Thymus (tissue), 11 donors: Measurements from ENCODE around the gene HID1. TPM values are rescaled to one million over a fixed set of nuclear protein-coding genes. Genes with fewer than 3 reads are reported as not detected.
A peak's percentile ranks its signal among the peaks of the same experiment; 100 is the strongest.
"Not testable (repeated sequence)": the region's sequence is repeated elsewhere in the genome, so short reads cannot be mapped to it uniquely, and the experiment has no call there.

ENCODE experiments used
- DNase-seq, 9 donors: peaks; one replicate each; pipeline ENCODE4 v3.0.0-alpha.2; 2013; ENCODE audit warnings: low spot score in 9 of 9, low read depth in 6 of 9, missing footprints in 1 of 9
- H3K27ac ChIP-seq, 2 donors: one replicate each; pipeline ENCODE4 v1.5.1; 2013; ENCODE audit warnings: control low read depth in 1 of 2, low read depth in 1 of 2, low read length in 1 of 2, mild to moderate bottlenecking in 1 of 2, moderate library complexity in 1 of 2
- H3K27me3 ChIP-seq, 2 donors: one replicate each; pipeline ENCODE4 v1.5.1; 2013; ENCODE audit warnings: low read length in 1 of 2; ENCODE audit not compliant: control insufficient read depth in 2 of 2, insufficient read depth in 1 of 2
- H3K36me3 ChIP-seq, 2 donors: one replicate each; pipeline ENCODE4 v1.5.1; 2013; ENCODE audit warnings: low read length in 1 of 2, mild to moderate bottlenecking in 1 of 2, moderate library complexity in 1 of 2; ENCODE audit not compliant: control insufficient read depth in 2 of 2, insufficient read depth in 2 of 2
- H3K4me1 ChIP-seq, 2 donors: one replicate each; pipeline ENCODE4 v1.5.1; 2013; ENCODE audit warnings: low read length in 2 of 2; ENCODE audit not compliant: control insufficient read depth in 2 of 2, insufficient read depth in 2 of 2
- H3K4me3 ChIP-seq, 2 donors: one replicate each; pipeline ENCODE4 v1.5.1; 2013; ENCODE audit warnings: low read length in 2 of 2, control low read depth in 1 of 2, mild to moderate bottlenecking in 1 of 2
- H3K9me3 ChIP-seq, 2 donors: one replicate each; pipeline ENCODE4 v1.5.1; 2013; ENCODE audit warnings: low read length in 1 of 2, mild to moderate bottlenecking in 1 of 2; ENCODE audit not compliant: control insufficient read depth in 2 of 2, insufficient read depth in 1 of 2
- WGBS: extraction: QIAGEN DNeasy Blood & Tissue Kit; methylation state at CpG from one replicate; pipeline ENCODE4 v1.1.7; 2013; 5-methylcytosine and 5-hydroxymethylcytosine counted together
- polyA plus RNA-seq: library from polyadenylated mRNA; stranded (reverse); fragments of 200-250 nt; gene quantifications from one replicate; pipeline ENCODE4 v1.2.3, GENCODE V29; 2013
- total RNA-seq: library from RNA; stranded (reverse); fragments of 120-200 nt; gene quantifications from one replicate; pipeline ENCODE4 v1.2.4, GENCODE V29; 2013
- donor health status: healthy.

Gene HID1
- total and polyA plus RNA-seq, 2 donors: 1.3 to 9.9 TPM

GRCh38 chr17:75011401-75012095 is 39.0 kb upstream of the HID1 start:
- WGBS: 73% methylated on average over 13 of the region's 13 CpGs
- Histone ChIP-seq H3K4me1 (peaks cover 10 to 13% of the 10 kb centered on the region in 2 donors), H3K27ac (peak overlapping the region; percentile 43 to 84), H3K4me3 (peak overlapping the region in 1 of 2 donors; percentile 81), H3K36me3 (peaks cover 2 to 10% of the 10 kb centered on the region in 2 donors), H3K27me3 (peaks cover 0 to 2% of the 10 kb centered on the region in 2 donors), H3K9me3 (no peaks in the 10 kb centered on the region)
- DNase-seq: no peak

DNA sequence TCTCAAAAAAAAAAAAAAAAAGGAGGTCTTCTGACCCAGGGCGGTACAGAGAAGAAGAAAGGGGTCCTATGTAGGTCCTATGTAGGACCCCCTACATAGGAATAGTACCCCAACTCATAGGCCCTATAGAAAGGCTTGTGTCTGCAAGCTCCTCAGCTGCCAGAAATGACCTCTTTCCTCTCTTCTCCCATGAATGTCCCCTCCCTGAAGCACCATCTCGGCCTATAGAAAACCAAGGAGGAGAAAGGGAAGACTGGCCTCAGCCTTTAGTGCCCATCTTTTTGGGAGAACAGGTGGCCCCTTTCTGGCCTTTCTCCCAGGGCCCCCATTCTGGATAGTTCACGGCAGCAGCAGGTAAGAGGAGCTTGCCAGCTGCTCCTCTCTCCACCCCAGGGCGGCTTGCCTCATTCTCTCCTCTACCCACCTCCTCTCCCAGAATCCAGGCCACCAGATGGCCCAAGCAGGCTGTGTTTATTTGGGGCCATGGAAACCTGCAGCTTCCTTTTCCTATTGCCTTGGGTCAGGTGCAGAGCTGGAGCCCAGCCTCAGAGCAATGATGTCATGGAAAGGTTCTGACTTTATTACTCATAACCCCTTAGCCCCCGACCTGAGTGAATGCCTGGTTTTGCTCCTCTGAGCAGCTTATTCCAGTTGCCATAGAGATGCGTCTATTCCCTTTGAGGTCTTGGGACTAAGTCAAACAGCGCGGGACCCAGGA is 38.3 kb upstream of the HID1 start:
- peak overlapping the region in 1 of 2 donors; percentile 43 for H3K27ac ChIP-seq
- H3K36me3 ChIP-seq: peaks cover 0 to 6% of the 10 kb centered on the region in 2 donors
- H3K4me1 ChIP-seq: peaks cover 10 to 13% of the 10 kb centered on the region in 2 donors
- no peak overlapping the region for H3K4me3 ChIP-seq
- H3K9me3 ChIP-seq: no peaks in the 10 kb centered on the region
- 91% methylated on average over 8 of the region's 8 CpGs for WGBS
- peaks cover 0 to 3% of the 10 kb centered on the region in 2 donors for H3K27me3 ChIP-seq
- DNase-seq: no peak

- peaks cover 0 to 6% of the 10 kb centered on the region in 2 donors for H3K27me3 ChIP-seq
- H3K4me1 ChIP-seq: peaks cover 10 to 13% of the 10 kb centered on the region in 2 donors
- no peaks in the 10 kb centered on the region for H3K9me3 ChIP-seq
- no peak overlapping the region for H3K27ac ChIP-seq
- WGBS: 96% methylated on average over 2 of the region's 2 CpGs
- no peaks in the 10 kb centered on the region for H3K36me3 ChIP-seq
- H3K4me3 ChIP-seq: no peak overlapping the region
- DNase-seq: no peak
These were observed 36.7 kb upstream of the HID1 start for GRCh38 chr17:75009139-75009724.

- H3K27ac ChIP-seq: no peak overlapping the region
- no peaks in the 10 kb centered on the region for H3K36me3 ChIP-seq
- 83% methylated on average over 6 of the region's 6 CpGs for WGBS
- peaks cover 0 to 6% of the 10 kb centered on the region in 2 donors for H3K27me3 ChIP-seq
- H3K4me1 ChIP-seq: peaks cover 4 to 7% of the 10 kb centered on the region in 2 donors
- DNase-seq: no peak
- no peaks in the 10 kb centered on the region for H3K9me3 ChIP-seq
- no peak overlapping the region for H3K4me3 ChIP-seq
These were observed 35.8 kb upstream of the HID1 start for GRCh38 chr17:75008373-75008772.

GRCh38 chr17:75006653-75007052 is 34.1 kb upstream of the HID1 start:
- 97% methylated on average over 5 of the region's 5 CpGs for WGBS
- peaks cover 0 to 6% of the 10 kb centered on the region in 2 donors for H3K27me3 ChIP-seq
- no peak for DNase-seq
- no peak overlapping the region for H3K4me3 ChIP-seq
- H3K9me3 ChIP-seq: no peaks in the 10 kb centered on the region
- no peaks in the 10 kb centered on the region for H3K4me1 ChIP-seq
- no peaks in the 10 kb centered on the region for H3K36me3 ChIP-seq
- no peak overlapping the region for H3K27ac ChIP-seq

DNA sequence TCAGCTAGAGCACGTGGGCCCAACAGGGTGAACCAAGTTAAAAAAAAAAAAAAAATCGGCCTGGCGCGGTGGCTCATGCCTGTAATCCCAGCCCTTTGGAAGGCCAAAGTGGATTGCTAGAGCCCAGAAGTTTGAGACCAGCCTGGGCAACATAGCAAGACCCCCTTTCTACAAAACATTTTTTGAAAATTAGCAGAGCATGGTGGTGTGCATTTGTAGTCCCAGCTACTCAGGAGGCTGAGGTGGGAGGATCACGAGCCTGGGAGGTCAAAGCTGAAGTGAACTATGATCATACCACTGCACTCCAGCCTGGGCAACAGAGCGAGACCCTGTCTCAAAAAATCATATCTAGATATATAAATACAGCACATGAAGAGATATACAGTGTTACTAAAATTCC is 33.5 kb upstream of the HID1 start:
- H3K4me3 ChIP-seq, H3K4me1 ChIP-seq, H3K27me3 ChIP-seq, DNase-seq, H3K27ac ChIP-seq, H3K9me3 ChIP-seq, H3K36me3 ChIP-seq: not testable (repeated sequence)
- 99% methylated on average over 6 of the region's 6 CpGs for WGBS

GRCh38 chr17:75005291-75005690 is 32.7 kb upstream of the HID1 start:
- no peak for DNase-seq
- Histone ChIP-seq H3K36me3 (no peaks in the 10 kb centered on the region), H3K4me3 (no peak overlapping the region), H3K27ac (no peak overlapping the region), H3K4me1 (no peaks in the 10 kb centered on the region), H3K27me3 (peaks cover 0 to 6% of the 10 kb centered on the region in 2 donors), H3K9me3 (no peaks in the 10 kb centered on the region)
- WGBS: 97% methylated on average over 8 of the region's 8 CpGs

DNA sequence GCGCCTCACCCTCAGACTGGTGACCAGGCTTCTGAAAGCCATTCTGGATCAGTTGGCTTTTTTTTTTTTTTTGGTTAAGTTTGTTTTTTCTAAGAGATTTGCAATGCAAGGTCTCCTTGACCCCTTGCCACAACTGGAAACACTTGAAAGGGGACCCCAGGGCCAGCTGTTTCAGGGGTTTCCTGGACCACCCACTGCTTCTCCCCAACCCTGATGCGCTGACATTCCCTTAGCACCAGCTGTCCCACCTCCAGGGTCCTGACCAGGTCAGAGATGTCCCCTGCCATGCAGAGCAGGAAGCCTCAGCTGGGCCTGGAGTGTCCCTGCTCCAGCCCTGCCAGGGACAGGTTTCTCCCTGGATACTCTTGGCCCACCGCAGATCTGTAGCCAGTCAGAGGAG is 31.8 kb upstream of the HID1 start:
- no peak for DNase-seq
- WGBS: 98% methylated on average over 3 of the region's 3 CpGs
- H3K9me3 ChIP-seq: no peaks in the 10 kb centered on the region
- H3K27me3 ChIP-seq: peaks cover 0 to 6% of the 10 kb centered on the region in 2 donors
- no peaks in the 10 kb centered on the region for H3K36me3 ChIP-seq
- no peak overlapping the region for H3K27ac ChIP-seq
- H3K4me3 ChIP-seq: no peak overlapping the region
- no peaks in the 10 kb centered on the region for H3K4me1 ChIP-seq

- Histone ChIP-seq H3K9me3 (no peaks in the 10 kb centered on the region), H3K27me3 (peaks cover 0 to 6% of the 10 kb centered on the region in 2 donors), H3K4me3 (no peak overlapping the region), H3K4me1 (no peaks in the 10 kb centered on the region), H3K36me3 (no peaks in the 10 kb centered on the region), H3K27ac (no peak overlapping the region)
- WGBS: 96% methylated on average over 19 of the region's 19 CpGs
- no peak for DNase-seq
These were observed 31.4 kb upstream of the HID1 start for GRCh38 chr17:75003957-75004355.
